Sigmoid colon (tissue), 4 donors: ENCODE data around the gene SUGCT.

Experiments
- CTCF ChIP-seq, 4 experiments: fragments of 450-650 bp in 3 of 4; fragments of 200-600 bp in 1 of 4; IDR thresholded peaks; one replicate each; pipeline ENCODE4 v1.5.1; 2016 to 2019; ENCODE audit warnings: antibody characterized with exemption in 4 of 4, mild to moderate bottlenecking in 3 of 4, moderate library complexity in 2 of 4
- EP300 ChIP-seq, 4 donors: sonication (generic); formaldehyde crosslinking; IDR thresholded peaks; one replicate each; pipeline ENCODE4 v1.6.1; 2017; ENCODE audit warnings: antibody characterized with exemption in 4 of 4
- POLR2A ChIP-seq, 2 donors: fragments of 450-650 bp; IDR thresholded peaks; one replicate each; pipeline ENCODE4 v1.6.1; 2016; ENCODE audit warnings: antibody characterized with exemption in 2 of 2, mild to moderate bottlenecking in 2 of 2, moderate library complexity in 2 of 2
- POLR2AphosphoS5 ChIP-seq, 4 donors: sonication (generic); formaldehyde crosslinking; IDR thresholded peaks; one replicate each; pipeline ENCODE4 v1.6.1; 2017; ENCODE audit warnings: antibody characterized with exemption in 4 of 4

- TF ChIP-seq POLR2AphosphoS5 (IDR thresholded peaks at IDR 0.05) (no peak), CTCF (IDR thresholded peaks at IDR 0.05) (no peak), EP300 (IDR thresholded peaks at IDR 0.05) (no peak), POLR2A (IDR thresholded peaks at IDR 0.05) (no peak)
Measured at GRCh38 chr7:40700653-40701421, 566.0 kb downstream of the SUGCT start.
